Eye (tissue), 1 donor: ENCODE measurements around the gene RAP1GDS1.
"Not testable (repeated sequence)": the region's sequence is repeated elsewhere in the genome, so short reads cannot be mapped to it uniquely, and the experiment has no call there.

Source experiments
- DNase-seq: peaks from one replicate; pipeline ENCODE4 v3.0.0-alpha.2; 2015

Gene RAP1GDS1

DNA sequence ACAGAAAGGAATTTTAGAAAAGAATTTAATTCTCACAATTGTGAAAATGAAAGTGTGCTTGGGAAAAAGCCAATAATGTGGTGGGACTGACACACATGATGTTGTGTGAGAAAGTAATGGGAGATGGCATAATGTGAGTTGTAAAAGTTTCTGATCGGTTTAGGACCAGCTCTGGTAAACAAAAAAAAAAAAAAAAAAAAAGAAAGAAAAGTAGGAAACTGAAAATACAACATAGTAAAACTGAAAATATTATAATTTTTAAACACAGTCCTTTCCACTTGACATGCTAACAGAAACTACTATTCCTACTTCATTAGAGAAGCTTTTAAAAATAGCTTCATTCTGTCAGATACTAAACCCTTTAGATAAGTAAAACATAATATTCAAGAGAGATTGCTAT, 28.2 kb downstream of the RAP1GDS1 start:
- no peak for DNase-seq

DNA sequence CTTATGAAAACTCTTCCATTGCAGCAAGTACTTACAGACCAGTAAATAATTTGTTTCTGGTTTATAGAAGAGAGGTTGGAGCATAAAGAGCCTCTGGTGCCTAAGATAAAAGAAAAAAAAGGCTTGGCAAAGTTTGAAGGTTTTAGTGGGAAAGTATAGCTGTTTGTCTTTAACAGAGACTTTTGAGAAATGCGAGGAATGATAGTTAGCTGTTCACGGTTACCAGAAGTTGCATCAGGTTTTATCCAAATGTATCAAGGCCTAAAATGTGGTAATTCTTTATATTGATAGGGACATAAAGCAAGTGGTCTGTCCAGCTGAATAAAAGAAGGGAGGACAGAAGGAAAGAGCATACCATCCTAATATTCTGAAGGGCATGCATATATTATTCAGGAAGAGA, 29.3 kb downstream of the RAP1GDS1 start:
- no peak for DNase-seq

DNA sequence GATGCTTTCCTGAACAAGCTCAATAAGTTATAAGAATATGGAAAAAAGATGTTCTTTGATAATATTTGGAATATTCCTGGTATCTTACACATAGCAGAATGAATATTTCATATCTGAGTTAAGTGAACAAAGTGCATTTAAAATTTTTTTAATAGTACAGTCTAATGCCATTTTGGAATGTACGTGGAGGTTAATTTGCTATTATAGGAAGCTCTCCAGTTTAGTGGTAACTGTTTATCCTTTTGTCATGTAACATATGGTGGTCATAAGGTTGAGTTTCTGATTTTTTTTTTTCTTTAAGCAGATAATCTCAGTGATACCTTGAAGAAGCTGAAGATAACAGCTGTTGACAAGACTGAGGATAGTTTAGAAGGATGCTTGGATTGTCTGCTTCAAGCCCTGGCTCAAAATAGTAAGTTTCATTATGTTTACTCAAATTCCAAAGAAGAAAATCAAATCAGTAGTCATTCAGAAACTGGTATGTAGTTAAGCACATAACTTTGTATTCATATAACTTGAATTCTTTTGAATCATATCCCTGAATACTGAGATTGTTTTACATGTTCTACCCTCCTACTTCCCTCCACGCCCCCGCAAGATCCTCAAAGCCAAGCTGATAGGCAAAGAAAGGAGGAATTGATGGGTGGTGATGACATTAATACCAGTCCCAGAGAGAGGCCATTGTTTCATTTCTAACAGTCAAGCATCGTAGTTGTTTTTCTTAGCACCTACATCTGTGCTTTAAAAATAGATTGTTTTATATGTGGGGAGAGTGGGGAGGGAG, 32.1 kb downstream of the RAP1GDS1 start:
- no peak for DNase-seq

DNA sequence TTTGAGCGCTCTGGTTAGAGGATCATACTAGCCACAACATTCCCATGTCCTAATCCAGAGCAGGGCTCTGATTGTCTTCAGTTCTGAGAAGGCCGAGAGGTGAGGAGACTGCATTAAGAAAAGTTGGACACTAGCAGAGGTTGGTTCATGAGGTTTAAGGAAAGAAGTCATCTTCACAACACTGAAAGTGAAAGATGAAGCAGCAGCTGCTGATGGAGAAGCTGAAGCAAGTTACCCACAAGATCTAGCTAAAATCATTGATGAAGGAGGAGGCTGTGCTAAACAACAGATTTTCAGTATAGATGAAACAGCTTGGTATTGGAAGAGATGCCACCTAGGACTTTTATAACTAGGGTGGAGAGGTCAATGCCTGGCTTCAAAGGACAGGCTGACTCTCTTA, 36.8 kb downstream of the RAP1GDS1 start:
- DNase-seq = no peak

DNA sequence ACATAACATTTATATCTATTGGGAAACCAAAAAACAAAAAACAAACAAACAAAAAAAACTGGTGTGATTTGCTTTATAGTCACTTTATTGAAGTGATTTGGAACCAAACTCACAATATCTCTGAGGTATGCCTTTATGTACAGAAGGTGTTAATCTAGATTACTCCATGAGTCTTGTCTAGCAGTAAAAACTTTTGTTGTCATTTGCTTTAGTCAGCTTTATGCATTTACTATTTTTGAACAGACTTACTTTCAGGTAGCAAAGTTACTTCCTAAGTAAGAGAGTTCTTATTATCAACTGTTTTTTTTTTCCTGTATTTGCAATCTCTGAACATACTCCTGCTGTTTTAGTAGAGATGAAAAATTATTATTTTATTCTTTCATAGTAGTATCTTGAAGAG, 39.5 kb downstream of the RAP1GDS1 start:
- no peak for DNase-seq

DNA sequence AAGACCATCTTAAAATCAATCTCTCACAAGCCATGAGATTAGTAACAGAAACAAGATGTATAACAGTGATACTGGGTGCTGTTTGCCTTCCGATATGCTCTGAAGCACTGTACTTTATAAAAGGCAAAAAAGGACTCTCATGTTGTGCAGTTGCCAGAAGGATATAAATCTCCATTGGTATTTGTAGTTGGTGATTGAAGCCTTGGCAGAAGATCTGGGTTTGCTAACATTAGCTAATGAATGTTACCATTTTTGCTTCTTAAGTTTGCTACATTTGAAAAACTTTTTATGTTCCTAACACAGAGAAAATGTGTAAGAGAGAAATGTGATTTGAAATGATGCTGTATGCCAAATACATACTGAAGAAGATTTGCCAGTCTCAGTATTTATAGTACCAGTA, 44.4 kb downstream of the RAP1GDS1 start:
- no peak for DNase-seq

DNA sequence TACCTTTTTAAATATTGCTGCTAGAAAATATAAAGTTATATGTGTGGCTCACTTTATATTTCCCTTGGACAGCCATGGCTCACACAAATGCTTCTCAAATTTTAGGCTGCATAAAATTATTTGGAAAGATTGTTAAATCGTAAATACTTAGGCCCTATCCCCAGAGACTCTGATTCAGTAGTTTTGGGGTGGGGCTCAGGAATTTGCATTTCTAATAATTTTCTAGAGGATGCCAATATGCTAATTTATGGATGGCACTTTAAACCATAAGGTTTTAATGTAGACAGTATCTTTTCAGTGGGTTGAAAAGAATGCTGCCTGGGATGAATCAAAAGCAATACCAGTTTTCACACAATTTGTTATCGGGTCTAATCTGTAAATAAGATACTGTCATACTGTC, 49.7 kb downstream of the RAP1GDS1 start:
- DNase-seq = no peak

DNA sequence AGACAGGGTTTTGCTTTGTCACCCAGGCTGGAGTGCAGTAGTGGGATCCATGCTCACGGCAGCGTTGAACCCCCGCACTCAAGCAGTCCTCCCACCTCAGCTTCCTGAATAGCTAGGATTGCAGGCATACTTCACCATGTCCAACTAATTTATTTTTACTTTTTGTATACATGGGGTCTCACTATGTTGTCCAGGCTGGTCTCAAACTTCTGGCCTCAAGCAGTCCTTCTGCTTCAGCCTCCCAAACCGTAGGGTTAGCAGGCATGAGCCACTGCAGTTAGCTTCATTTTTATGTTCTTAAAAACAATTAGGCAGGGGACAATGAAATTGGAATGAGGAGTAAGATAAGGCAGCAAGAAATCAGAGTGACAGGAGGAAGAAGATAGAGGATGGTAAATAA, 50.5 kb downstream of the RAP1GDS1 start:
- DNase-seq = no peak

DNA sequence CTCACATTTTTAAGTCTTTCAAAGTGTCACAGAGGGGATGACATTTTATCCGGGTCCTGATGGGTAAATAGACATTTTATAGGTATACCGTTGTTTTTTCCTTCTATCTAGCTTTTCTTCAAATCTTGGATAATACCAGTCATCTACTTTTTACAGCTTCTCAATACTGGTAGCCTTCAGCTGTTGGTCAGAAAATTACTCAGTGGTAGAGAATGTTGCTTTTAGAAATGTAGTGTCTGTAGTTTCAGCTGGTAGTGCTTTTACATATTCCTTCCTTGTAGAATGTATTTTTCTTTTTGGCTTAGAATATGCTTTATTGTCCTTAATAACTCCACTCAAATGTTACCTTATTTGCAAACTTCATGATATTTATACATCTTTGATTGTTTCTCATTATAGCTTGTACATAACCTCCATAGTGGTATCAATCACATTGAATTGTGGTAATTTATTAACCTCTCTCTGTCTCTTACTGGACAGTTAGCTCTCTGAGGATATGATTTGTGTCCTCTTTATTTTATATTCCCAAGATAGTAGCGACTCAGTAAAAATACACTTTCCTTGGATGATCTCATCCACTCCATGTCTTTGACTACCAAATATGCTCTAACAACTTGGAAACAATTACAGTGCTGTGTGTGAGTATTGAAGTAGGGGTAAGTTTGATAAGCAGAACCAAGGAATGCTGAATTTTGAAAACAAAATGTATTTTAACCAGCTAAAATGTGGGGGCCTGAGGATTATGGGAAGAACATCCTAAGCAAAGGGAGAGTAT, 53.8 kb downstream of the RAP1GDS1 start:
- no peak for DNase-seq

DNA sequence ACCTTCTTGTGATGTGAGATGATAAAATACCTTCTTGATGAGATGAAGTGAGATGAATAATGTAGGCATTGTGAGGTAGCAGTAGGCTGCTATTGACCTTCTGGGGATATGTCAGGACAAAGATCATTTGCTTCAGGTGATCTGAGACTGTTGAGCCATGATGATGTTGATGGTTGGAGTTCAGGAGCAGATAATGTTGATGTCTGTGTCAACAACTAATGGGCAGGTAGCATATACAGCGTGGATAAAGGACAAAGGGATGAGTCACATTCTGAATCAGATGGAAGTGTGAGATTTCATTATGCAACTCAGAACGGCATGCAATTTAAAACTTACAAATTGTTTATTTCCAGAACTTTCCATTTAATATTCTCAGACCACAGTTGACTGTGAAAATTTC, 57.3 kb downstream of the RAP1GDS1 start:
- DNase-seq = no peak

DNA sequence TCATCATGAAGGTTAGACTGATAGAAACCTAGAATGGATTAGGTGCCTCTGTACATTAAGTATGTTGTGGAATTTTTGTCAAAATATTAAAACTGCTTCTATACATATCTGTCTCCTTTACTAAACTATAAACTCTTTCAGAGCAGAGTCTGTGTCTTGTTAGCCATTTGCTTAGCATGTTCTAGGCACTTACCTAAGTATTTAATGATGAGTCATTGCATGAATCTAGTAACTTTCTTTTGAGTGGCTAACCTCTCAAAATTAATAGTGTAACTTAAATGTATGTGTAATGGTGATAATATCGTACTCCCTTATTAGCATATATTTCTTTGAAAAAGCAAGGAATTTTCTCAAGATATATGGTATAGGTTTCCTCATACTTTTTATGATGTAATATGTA, 57.8 kb downstream of the RAP1GDS1 start:
- DNase-seq = no peak

DNA sequence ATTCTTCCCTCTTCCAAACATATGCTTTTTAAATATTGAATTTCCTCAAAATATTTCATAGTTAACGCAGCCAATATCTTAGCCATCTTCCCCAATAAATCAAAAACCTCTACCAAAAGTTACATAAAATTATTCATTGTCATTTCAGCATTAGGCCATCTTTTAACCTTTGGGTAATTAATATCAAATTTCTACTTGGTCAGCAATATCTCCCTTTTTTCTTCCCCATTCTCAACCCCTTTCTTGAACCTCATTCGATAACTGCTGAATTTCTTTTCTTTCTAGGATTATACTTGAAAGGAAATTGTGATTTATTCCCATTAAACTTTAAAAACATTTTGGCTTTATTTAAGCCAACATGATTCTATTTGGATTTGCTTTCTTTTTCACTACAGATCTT, 65.0 kb downstream of the RAP1GDS1 start:
- no peak for DNase-seq

DNA sequence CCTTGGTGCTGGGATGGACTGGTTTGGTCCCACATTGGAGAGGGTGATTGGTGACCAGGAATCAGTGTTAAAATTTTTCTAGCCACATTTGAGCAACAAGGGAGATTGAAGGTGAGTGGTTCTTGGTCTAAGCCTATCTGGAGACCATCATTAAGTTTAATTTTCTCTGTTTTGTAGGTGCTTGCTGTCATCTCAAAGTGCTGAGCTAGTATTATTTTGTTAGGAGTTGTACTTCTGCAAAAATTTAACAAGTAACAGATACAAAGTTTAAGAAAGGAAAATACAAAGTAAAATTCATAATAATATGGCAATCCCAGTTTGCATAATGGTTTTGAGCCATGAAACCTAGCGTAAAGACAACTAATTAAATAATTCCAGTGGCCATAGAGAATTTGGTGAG, 66.5 kb downstream of the RAP1GDS1 start:
- DNase-seq = no peak

DNA sequence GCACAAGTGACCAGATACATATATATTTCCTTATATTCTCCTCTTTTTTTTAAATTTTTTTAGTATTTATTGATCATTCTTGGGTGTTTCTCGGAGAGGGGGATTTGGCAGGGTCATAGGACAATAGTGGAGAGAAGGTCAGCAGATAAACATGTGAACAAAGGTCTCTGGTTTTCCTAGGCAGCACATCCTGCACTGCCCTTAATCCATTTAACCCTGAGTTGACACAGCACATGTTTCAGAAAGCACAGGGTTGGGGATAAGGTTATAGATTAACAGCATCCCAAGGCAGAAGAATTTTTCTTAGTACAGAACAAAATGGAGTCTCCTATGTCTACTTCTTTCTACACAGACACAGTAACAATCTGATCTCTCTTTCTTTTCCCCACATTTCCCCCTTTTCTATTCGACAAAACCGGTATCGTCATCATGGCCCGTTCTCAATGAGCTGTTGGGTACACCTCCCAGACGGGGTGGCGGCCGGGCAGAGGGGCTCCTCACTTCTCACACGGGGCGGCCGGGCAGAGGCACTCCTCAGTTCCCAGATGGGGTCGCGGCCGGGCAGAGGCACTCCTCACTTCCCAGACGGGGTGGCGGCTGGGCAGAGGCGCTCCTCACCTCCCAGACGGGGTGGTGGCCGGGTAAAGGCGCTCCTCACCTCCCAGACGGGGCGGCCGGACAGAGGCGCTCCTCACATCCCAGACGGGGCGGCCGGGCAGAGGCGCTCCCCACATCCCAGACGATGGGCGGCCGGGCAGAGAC, 68.9 kb downstream of the RAP1GDS1 start:
- not testable (repeated sequence) for DNase-seq

DNA sequence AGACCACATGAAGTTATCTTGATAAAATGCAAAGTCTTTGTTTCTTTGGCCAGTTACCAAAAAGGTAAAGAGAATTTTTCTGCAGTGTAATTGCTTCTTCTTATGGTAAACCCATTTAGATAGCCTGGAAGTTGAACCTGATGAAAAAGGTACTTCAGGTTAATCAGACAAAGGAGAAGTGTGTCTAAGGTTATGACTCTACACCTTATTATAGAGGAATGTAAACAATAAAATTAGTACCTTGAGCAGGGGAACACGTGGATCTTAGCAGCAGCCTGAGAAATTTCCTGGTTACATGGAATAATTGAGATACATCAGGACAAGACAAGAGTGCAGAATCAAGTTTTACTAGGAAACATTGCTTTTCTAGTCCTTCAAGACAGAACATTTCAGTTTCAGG, 70.8 kb downstream of the RAP1GDS1 start:
- no peak for DNase-seq

DNA sequence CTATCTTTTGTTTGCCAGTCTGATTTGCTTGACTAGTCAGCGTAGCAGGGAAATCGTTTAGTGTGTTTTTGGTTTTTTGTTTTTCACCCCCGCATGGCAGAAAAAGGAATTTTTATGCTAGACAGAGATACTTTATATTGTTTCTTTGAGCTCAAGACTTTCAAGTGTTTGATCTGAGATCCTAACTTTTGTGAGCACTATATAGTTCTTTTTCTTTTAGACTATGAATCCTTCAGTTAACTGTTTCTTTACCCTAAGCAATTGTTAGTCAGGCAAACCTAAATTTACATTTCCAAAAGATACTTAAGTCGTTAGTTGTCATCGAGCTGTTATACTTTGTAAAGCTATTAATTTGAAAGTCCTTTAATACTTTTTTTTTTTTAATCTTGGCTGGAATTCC, 73.3 kb downstream of the RAP1GDS1 start:
- no peak for DNase-seq

DNA sequence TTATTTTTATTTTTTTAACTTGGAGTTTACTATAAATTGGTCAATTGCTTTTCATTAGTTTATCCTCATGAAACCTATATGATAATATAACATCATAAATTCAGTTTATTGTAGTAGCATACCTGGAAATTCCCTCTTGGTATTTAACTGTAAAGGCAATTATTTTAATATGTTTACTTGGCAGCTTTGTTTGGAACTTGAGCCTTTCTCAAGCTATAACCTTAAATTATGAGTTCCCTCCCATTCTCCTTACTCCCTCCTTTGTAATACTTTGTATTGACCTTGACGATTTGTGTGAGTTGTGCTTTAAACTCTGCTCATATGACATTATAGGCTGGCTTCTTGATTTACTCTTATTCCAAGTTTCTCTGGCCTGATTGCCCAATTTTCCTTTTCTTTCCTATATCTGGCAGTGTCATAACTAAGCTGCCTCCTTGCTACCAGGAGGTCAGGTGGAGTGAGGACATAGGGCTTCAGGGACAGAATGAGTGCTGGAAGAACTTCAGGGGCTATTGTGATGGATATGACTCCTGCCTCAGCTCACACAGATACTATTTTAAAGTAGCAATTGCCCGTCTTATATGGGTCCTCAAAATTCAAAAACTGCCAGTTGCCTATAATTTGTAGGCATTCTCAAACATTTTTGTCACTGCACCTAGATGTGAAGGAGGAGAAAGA, 77.7 kb downstream of the RAP1GDS1 start:
- DNase-seq = no peak

DNA sequence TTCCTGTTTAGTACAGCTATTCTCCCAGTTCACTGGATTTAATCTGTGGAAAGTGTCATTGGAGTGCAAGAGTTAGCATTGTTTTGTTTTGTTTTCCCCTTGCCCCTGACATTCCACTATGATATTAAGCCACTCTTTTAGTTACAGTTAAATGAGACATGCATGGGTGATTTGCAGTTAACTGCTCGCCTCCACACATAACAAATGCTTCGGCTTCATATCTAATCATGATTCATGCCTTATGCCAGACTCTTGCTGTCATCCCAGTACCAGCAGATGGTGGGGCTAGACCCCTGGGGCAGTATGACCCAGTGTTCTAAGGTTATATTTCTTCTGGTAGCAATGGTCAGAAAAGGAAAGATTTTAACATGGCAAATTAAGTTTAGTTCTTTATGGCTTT, 80.1 kb downstream of the RAP1GDS1 start:
- DNase-seq = peak; percentile 75

DNA sequence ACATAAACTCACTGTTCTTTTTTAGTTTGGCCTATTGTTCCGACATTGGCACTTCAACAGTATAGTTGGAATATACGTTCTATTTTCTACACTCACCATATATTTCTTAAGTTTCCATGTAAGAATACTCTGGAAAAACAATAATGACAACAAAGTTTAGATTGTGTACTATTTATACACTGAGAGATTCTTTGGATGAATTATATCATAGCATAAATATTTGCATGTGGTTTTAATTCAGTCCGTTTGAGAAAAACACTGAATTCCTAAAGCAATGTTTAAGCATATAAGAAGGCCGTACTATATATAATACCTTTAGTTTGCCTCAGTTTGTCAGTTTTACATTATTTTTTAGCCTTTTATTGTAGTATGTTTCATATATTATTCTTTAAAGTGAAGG, 82.4 kb downstream of the RAP1GDS1 start:
- DNase-seq = no peak

DNA sequence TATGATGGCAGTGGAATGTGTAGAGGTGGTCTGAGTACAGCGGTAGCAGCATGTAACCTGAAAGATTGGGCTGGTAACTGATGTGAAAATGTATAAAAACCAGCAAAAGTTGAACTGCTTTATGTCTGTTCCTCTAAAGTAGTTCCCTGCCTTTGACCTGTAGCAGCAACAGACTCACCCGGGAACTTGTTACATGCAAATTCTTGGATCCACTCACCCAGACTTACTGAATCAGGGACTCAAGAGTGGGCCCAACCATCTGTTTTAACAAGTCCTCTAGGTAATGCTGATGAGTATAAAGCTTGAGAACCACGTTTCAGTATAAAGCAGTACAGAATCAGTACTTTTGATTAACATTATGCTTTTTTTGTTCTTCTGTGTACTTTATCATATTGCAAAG, 84.7 kb downstream of the RAP1GDS1 start:
- DNase-seq = no peak

DNA sequence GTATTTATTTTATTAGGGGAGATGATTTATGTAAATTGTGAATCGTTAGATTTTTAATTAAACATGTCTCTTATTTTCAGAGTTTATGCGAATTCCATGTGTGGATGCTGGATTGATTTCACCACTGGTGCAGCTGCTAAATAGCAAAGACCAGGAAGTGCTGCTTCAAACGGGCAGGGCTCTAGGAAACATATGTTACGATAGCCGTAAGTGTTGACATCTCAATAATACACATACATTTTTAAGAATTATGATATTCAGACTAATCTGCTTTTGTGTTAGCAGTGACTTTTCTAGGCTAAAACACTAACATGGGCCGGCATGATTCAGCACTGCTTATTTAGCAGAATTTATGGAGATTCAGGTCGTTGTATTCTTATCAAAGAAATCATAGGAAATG, 91.2 kb downstream of the RAP1GDS1 start:
- DNase-seq = no peak

DNA sequence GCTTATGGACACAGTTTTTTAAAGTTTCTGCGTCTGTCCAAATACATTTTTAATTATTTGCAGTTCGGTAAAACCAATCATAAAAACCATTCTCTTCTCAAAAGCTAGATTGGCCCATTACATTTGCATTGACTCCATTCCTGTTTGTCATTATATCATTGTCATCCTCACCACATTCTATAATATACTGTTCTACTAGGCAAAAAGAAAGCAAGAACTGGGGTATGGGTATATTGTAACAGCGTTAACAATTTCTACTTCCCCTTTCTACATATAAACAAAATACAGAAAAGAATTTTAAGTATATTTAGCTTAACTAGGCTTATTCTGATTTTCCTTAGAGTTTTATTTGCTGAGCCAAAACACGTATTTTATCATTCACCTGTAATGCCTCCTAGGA, 91.8 kb downstream of the RAP1GDS1 start:
- DNase-seq = no peak

DNA sequence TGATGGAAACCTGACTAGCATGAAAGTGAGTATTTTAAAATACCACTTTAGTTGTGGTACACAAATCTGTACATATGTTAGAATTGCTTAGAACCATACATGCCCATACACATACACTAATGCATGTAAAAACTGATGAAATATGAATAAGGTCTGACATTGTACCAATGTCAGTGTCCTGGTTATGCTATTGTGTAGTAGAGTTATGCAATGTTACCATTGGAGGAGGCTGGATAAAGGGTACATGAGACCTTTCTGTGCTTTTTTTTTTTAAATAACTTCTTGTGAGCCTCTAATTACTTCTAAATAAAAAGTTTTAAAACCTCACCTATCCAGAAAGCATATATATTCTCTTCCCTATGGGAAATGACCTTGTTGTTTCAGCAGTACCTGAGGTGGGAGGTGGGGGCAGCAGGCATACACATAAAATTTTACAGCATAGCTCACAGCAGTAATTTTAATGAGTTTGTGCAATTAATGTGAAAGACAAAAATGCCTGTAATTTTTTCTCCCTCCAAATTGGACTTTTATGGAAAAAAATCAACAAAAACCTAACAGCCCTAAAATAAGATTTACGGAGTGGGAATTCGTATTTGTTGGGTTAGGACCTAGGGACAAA, 97.6 kb downstream of the RAP1GDS1 start:
- DNase-seq = no peak
